CD8-positive, alpha-beta memory T cell (primary cell): ENCODE results near the gene VPS9D1. TPM values are rescaled to one million over a fixed set of nuclear protein-coding genes. Genes with fewer than 3 reads are reported as not detected.
"Not testable (repeated sequence)": the region's sequence is repeated elsewhere in the genome, so short reads cannot be mapped to it uniquely, and the experiment has no call there.

Experiments used
- CTCF ChIA-PET: fragments of 350-600 bp; sonication (Branson Sonifier 250); formaldehyde crosslinking; loops from one replicate; lab custom pipeline; 2021; ENCODE audit warnings: antibody characterized with exemption; lab: Charles Lee
- POLR2A ChIA-PET: fragments of 350-600 bp; sonication (Branson Sonifier 250); formaldehyde crosslinking; loops from one replicate; lab custom pipeline; 2021; ENCODE audit warnings: antibody characterized with exemption; lab: Charles Lee
- DNase-seq, 5 donors: peaks; one replicate each; pipeline versions ENCODE4 v3.0.0 to v3.0.0-alpha.2; 2020 to 2022; ENCODE audit warnings: mixed read lengths in 1 of 5
- H3K27ac ChIP-seq: one replicate; pipeline ENCODE4 v1.7.0; 2013; ENCODE audit warnings: low read depth, mild to moderate bottlenecking, low read length, moderate library complexity
- H3K27me3 ChIP-seq: 2 replicates; pipeline ENCODE4 v1.7.0; 2013; ENCODE audit warnings: low read length, mild to moderate bottlenecking; ENCODE audit not compliant: insufficient read depth, poor library complexity, severe bottlenecking
- H3K36me3 ChIP-seq: 2 replicates; pipeline ENCODE4 v1.7.0; 2013; ENCODE audit warnings: mild to moderate bottlenecking, low read length, moderate library complexity; ENCODE audit not compliant: insufficient read depth
- H3K4me1 ChIP-seq: 2 replicates; pipeline ENCODE4 v1.7.0; 2013; ENCODE audit warnings: mild to moderate bottlenecking, low read length, moderate library complexity; ENCODE audit not compliant: insufficient read depth
- H3K4me3 ChIP-seq: 2 replicates; pipeline ENCODE4 v1.7.0; 2013; ENCODE audit warnings: mild to moderate bottlenecking, low read length
- H3K9me3 ChIP-seq: 2 replicates; pipeline ENCODE4 v1.7.0; 2013; ENCODE audit warnings: mild to moderate bottlenecking, low read length
- H3K27ac Mint-ChIP-seq, 8 donors: one replicate each; pipeline ENCODE4 v1.8.0; 2020 to 2021; ENCODE audit warnings: mixed read lengths in 8 of 8, mild to moderate bottlenecking in 6 of 8, inconsistent platforms in 3 of 8, moderate library complexity in 3 of 8
- H3K27me3 Mint-ChIP-seq, 2 donors: one replicate each; pipeline ENCODE4 v1.8.0; 2020 to 2021; ENCODE audit warnings: mixed read lengths in 2 of 2, mild to moderate bottlenecking in 1 of 2, moderate library complexity in 1 of 2
- H3K36me3 Mint-ChIP-seq, 3 donors: one replicate each; pipeline ENCODE4 v1.8.0; 2020 to 2021; ENCODE audit warnings: mixed read lengths in 3 of 3, inconsistent platforms in 1 of 3, mild to moderate bottlenecking in 1 of 3
- H3K4me1 Mint-ChIP-seq, 3 donors: one replicate each; pipeline ENCODE4 v1.8.0; 2020 to 2021; ENCODE audit warnings: mixed read lengths in 3 of 3, inconsistent platforms in 1 of 3, mild to moderate bottlenecking in 1 of 3
- H3K4me3 Mint-ChIP-seq, 7 donors: one replicate each; pipeline ENCODE4 v1.8.0; 2020 to 2021; ENCODE audit warnings: mixed read lengths in 7 of 7, mild to moderate bottlenecking in 6 of 7, moderate library complexity in 4 of 7, inconsistent platforms in 2 of 7
- H3K9me3 Mint-ChIP-seq, 5 donors: one replicate each; pipeline ENCODE4 v1.8.0; 2020 to 2022; ENCODE audit warnings: mixed read lengths in 5 of 5, mild to moderate bottlenecking in 3 of 5, moderate library complexity in 2 of 5, inconsistent platforms in 1 of 5
- polyA plus RNA-seq: library from polyadenylated mRNA; unstranded; fragments of 300-500 nt; fragmentation: Illumina TruSeq; gene quantifications from one replicate; pipeline ENCODE4 v1.2.3, GENCODE V29; 2021
- total RNA-seq, 2 experiments: library from RNA; stranded (reverse); gene quantifications; one replicate each; pipeline ENCODE4 v1.2.3, GENCODE V29; 2021

Gene VPS9D1
- total and polyA plus RNA-seq, 3 experiments from 2014 or later: 1.6 to 4.0 (median 3.7) TPM

- Histone ChIP-seq H3K9me3 (no peaks in the 10 kb centered on the region), H3K4me1 (peaks cover 16% of the 10 kb centered on the region), H3K4me3 (no peak overlapping the region), H3K36me3 (peaks cover 15% of the 10 kb centered on the region), H3K27me3 (no peaks in the 10 kb centered on the region), H3K27ac (no peak overlapping the region)
- ChIA-PET CTCF (interaction anchor here (1.3 kb wide), 1 partner anchor 9 kb away, joined by 3 read pairs; no protein-coding TSS in a partner anchor), POLR2A (no interaction called here)
- DNase-seq: no peak
- H3K4me1 Mint-ChIP-seq: peaks cover 9 to 28% (median 15%) of the 10 kb centered on the region in 3 donors
- peak overlapping the region in 1 of 7 donors; percentile 66 for H3K4me3 Mint-ChIP-seq
- H3K9me3 Mint-ChIP-seq: no peaks in the 10 kb centered on the region
- peaks cover 0 to 50% (median 2%) of the 10 kb centered on the region in 3 donors for H3K36me3 Mint-ChIP-seq
- no peaks in the 10 kb centered on the region for H3K27me3 Mint-ChIP-seq
- no peak overlapping the region for H3K27ac Mint-ChIP-seq
These were observed 29.3 kb downstream of the VPS9D1 start for GRCh38 chr16:89691231-89691985.

GRCh38 chr16:89690392-89690901 lies 30.3 kb downstream of the VPS9D1 start:
- Mint-ChIP-seq H3K9me3 (no peaks in the 10 kb centered on the region), H3K27ac (peak overlapping the region in 1 of 8 donors; percentile 69), H3K36me3 (peaks cover 0 to 49% (median 2%) of the 10 kb centered on the region in 3 donors), H3K27me3 (no peaks in the 10 kb centered on the region), H3K4me1 (peaks cover 8 to 24% (median 12%) of the 10 kb centered on the region in 3 donors), H3K4me3 (peak overlapping the region in 1 of 7 donors; percentile 24)
- no peak overlapping the region for H3K27ac ChIP-seq
- no peak for DNase-seq
- no peak overlapping the region for H3K4me3 ChIP-seq
- peaks cover 12% of the 10 kb centered on the region for H3K4me1 ChIP-seq
- H3K9me3 ChIP-seq: no peaks in the 10 kb centered on the region
- peaks cover 15% of the 10 kb centered on the region for H3K36me3 ChIP-seq
- no peaks in the 10 kb centered on the region for H3K27me3 ChIP-seq
- ChIA-PET CTCF (interaction anchor here (2.6 kb wide), 1 partner anchor 10 kb away, joined by 16 read pairs; no protein-coding TSS in a partner anchor), POLR2A (no interaction called here)

- H3K4me1 Mint-ChIP-seq: peaks cover 8 to 21% (median 12%) of the 10 kb centered on the region in 3 donors
- DNase-seq, H3K4me3 ChIP-seq, H3K27me3 ChIP-seq, POLR2A ChIA-PET, H3K27ac ChIP-seq, H3K4me3 Mint-ChIP-seq, H3K9me3 Mint-ChIP-seq, H3K27me3 Mint-ChIP-seq, H3K27ac Mint-ChIP-seq, H3K9me3 ChIP-seq: not testable (repeated sequence)
- Histone ChIP-seq H3K36me3 (peaks cover 15% of the 10 kb centered on the region), H3K4me1 (peaks cover 12% of the 10 kb centered on the region)
- H3K36me3 Mint-ChIP-seq: peaks cover 0 to 41% (median 2%) of the 10 kb centered on the region in 3 donors
- CTCF ChIA-PET: interaction anchor here (2.6 kb wide), 1 partner anchor 10 kb away, joined by 16 read pairs; no protein-coding TSS in a partner anchor
These were observed 31.1 kb downstream of the VPS9D1 start for GRCh38 chr16:89689621-89690020.

GRCh38 chr16:89689142-89689541 lies 31.6 kb downstream of the VPS9D1 start:
- peaks cover 8 to 21% (median 12%) of the 10 kb centered on the region in 3 donors for H3K4me1 Mint-ChIP-seq
- no peak overlapping the region for H3K4me3 ChIP-seq
- H3K27ac Mint-ChIP-seq: no peak overlapping the region
- H3K27me3 Mint-ChIP-seq: no peaks in the 10 kb centered on the region
- peaks cover 12% of the 10 kb centered on the region for H3K4me1 ChIP-seq
- ChIA-PET CTCF (interaction anchor here (2.6 kb wide), 1 partner anchor 11 kb away, joined by 16 read pairs; no protein-coding TSS in a partner anchor), POLR2A (no interaction called here)
- peaks cover 0 to 41% (median 2%) of the 10 kb centered on the region in 3 donors for H3K36me3 Mint-ChIP-seq
- no peak overlapping the region for H3K27ac ChIP-seq
- no peaks in the 10 kb centered on the region for H3K9me3 Mint-ChIP-seq
- no peaks in the 10 kb centered on the region for H3K27me3 ChIP-seq
- H3K4me3 Mint-ChIP-seq: no peak overlapping the region
- H3K9me3 ChIP-seq: no peaks in the 10 kb centered on the region
- peaks cover 15% of the 10 kb centered on the region for H3K36me3 ChIP-seq
- no peak for DNase-seq

GRCh38 chr16:89688395-89688794 lies 32.3 kb downstream of the VPS9D1 start:
- Histone ChIP-seq H3K4me1 (peaks cover 12% of the 10 kb centered on the region), H3K27ac (no peak overlapping the region), H3K36me3 (peaks cover 12% of the 10 kb centered on the region), H3K4me3 (no peak overlapping the region), H3K27me3 (no peaks in the 10 kb centered on the region), H3K9me3 (no peaks in the 10 kb centered on the region)
- CTCF ChIA-PET: interaction anchor here (2.6 kb wide), 1 partner anchor 12 kb away, joined by 16 read pairs; no protein-coding TSS in a partner anchor
- peak overlapping the region in 6 of 7 donors; percentile 61 to 92 (median 83) for H3K4me3 Mint-ChIP-seq
- POLR2A ChIA-PET: no interaction called here
- H3K27me3 Mint-ChIP-seq: no peaks in the 10 kb centered on the region
- peaks cover 0 to 33% (median 2%) of the 10 kb centered on the region in 3 donors for H3K36me3 Mint-ChIP-seq
- DNase-seq: no peak
- H3K9me3 Mint-ChIP-seq: no peaks in the 10 kb centered on the region
- peaks cover 8 to 21% (median 12%) of the 10 kb centered on the region in 3 donors for H3K4me1 Mint-ChIP-seq
- peak overlapping the region in 2 of 8 donors; percentile 46 to 60 for H3K27ac Mint-ChIP-seq

- no peaks in the 10 kb centered on the region for H3K27me3 Mint-ChIP-seq
- Histone ChIP-seq H3K4me1 (peaks cover 12% of the 10 kb centered on the region), H3K36me3 (peaks cover 11% of the 10 kb centered on the region), H3K4me3 (peak overlapping the region; percentile 88), H3K9me3 (no peaks in the 10 kb centered on the region), H3K27me3 (no peaks in the 10 kb centered on the region), H3K27ac (peak overlapping the region; percentile 78)
- CTCF ChIA-PET: interaction anchor here (1.5 to 2.4 kb wide), 2 partner anchors 10 to 12 kb away, joined by 4 to 17 read pairs; no protein-coding TSS in a partner anchor
- POLR2A ChIA-PET: interaction anchor here (0.5 to 2.1 kb wide), 4 partner anchors 12 to 338 kb away, joined by 3 to 7 read pairs (median 3); partner anchors contain the start of genes CHMP1A and SPATA33
- peak overlapping the region; percentile 80 to 95 (median 84) for H3K4me3 Mint-ChIP-seq
- no peak for DNase-seq
- peaks cover 8 to 21% (median 12%) of the 10 kb centered on the region in 3 donors for H3K4me1 Mint-ChIP-seq
- H3K27ac Mint-ChIP-seq: peak overlapping the region; percentile 61 to 85 (median 72)
- H3K36me3 Mint-ChIP-seq: peaks cover 0 to 25% (median 2%) of the 10 kb centered on the region in 3 donors
- no peaks in the 10 kb centered on the region for H3K9me3 Mint-ChIP-seq
These were observed 33.4 kb downstream of the VPS9D1 start for GRCh38 chr16:89687092-89687940.

DNA sequence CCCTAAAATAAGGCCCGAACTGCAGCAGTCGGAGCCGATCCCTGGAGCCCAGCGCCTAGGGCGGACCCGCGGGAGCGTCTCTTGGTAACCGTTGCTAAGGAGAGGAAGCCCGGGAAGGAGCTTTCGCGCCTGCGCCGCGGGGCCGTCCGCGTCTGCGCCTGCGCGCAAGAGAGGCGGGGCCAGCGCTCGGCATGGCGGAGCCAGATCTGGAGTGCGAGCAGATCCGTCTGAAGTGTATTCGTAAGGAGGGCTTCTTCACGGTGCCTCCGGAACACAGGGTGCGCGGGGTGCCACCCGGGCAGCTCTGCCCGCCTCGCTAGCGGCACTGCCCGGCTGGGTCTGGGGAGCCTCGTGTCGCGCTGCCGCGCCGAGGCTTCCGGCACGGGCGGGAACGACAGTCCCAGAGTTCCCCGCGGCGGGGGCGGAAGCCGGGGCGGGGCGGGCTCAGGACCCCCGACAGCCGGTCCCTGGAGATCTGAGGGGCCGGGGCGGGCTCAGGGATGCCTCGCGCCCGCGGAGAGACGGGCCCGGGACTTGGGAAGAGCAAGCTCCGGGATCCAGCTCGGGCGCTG lies 34.1 kb downstream of the VPS9D1 start, which contains the start of gene CDK10:
TSS of gene CDK10 (plus strand) at position 170 of the 572 bp plus-strand sequence. CDS start at position 192, 22 bp downstream.
- peaks cover 10% of the 10 kb centered on the region for H3K36me3 ChIP-seq
- peaks cover 12% of the 10 kb centered on the region for H3K4me1 ChIP-seq
- peak; percentile 79 to 92 (median 90) for DNase-seq
- ChIA-PET CTCF (interaction anchor here (0.6 to 2.4 kb wide), 3 partner anchors 11 to 19 kb away, joined by 3 to 17 read pairs (median 4); no protein-coding TSS in a partner anchor), POLR2A (interaction anchor here (0.5 to 2.1 kb wide), 5 partner anchors 13 to 337 kb away, joined by 3 to 7 read pairs (median 3); partner anchors contain the start of genes CHMP1A, SPATA33 and TCF25)
- H3K27me3 ChIP-seq: no peaks in the 10 kb centered on the region
- peak within 1 kb of the TSS; percentile 86 to 95 (median 92) for H3K27ac Mint-ChIP-seq
- H3K4me3 Mint-ChIP-seq: peak within 1 kb of the TSS; percentile 89 to 98 (median 92)
- no peaks in the 10 kb centered on the region for H3K9me3 Mint-ChIP-seq
- no peaks in the 10 kb centered on the region for H3K9me3 ChIP-seq
- H3K27me3 Mint-ChIP-seq: no peaks in the 10 kb centered on the region
- peak within 1 kb of the TSS; percentile 88 for H3K4me3 ChIP-seq
- H3K4me1 Mint-ChIP-seq: peaks cover 8 to 21% (median 12%) of the 10 kb centered on the region in 3 donors
- peaks cover 0 to 18% (median 2%) of the 10 kb centered on the region in 3 donors for H3K36me3 Mint-ChIP-seq
- peak within 1 kb of the TSS; percentile 78 for H3K27ac ChIP-seq
